GM18499 (cell line): ENCODE measurements around the gene DPY19L1.
"Not testable (repeated sequence)": the region's sequence is repeated elsewhere in the genome, so short reads cannot be mapped to it uniquely, and the experiment has no call there.

ENCODE experiments used
- ATAC-seq: cut with Tn5 transposase; IDR thresholded peaks from one replicate; pipeline ENCODE4 v1.9.1; 2021; ENCODE audit warnings: moderate number of reproducible peaks; ENCODE audit not compliant: insufficient read depth, unreplicated experiment

Gene DPY19L1

GRCh38 chr7:35037211-35037525 lies at the start of gene DPY19L1:
Gene DPY19L1, minus strand, starts transcription at chr7:35037485. Its CDS starts 91 bp downstream, at chr7:35037394.
- peak; percentile 10 for ATAC-seq

- not testable (repeated sequence) for ATAC-seq
Observed at GRCh38 chr7:35079517-35079916, 42.2 kb upstream of the DPY19L1 start.

GRCh38 chr7:35074008-35074407 lies 36.7 kb upstream of the DPY19L1 start:
- not testable (repeated sequence) for ATAC-seq

- peak; percentile 60 for ATAC-seq
Observed at GRCh38 chr7:35072950-35073827, 35.9 kb upstream of the DPY19L1 start.

GRCh38 chr7:35069084-35069483 lies 31.8 kb upstream of the DPY19L1 start:
- ATAC-seq = not testable (repeated sequence)

- ATAC-seq = not testable (repeated sequence)
Observed at GRCh38 chr7:35065382-35065781, 28.1 kb upstream of the DPY19L1 start.

GRCh38 chr7:35058571-35058970 lies 21.3 kb upstream of the DPY19L1 start:
- ATAC-seq = not testable (repeated sequence)

GRCh38 chr7:35057505-35058451 lies 20.5 kb upstream of the DPY19L1 start:
- not testable (repeated sequence) for ATAC-seq

GRCh38 chr7:35055733-35056132 lies 18.4 kb upstream of the DPY19L1 start:
- ATAC-seq = not testable (repeated sequence)

GRCh38 chr7:35053488-35054175 lies 16.3 kb upstream of the DPY19L1 start:
- not testable (repeated sequence) for ATAC-seq

- not testable (repeated sequence) for ATAC-seq
Observed at GRCh38 chr7:35048390-35048789, 11.1 kb upstream of the DPY19L1 start.

- not testable (repeated sequence) for ATAC-seq
Observed at GRCh38 chr7:35047912-35048305, 10.6 kb upstream of the DPY19L1 start.

- not testable (repeated sequence) for ATAC-seq
Observed at GRCh38 chr7:35047263-35047911, 10.1 kb upstream of the DPY19L1 start.

GRCh38 chr7:35043301-35043700 lies 6.0 kb upstream of the DPY19L1 start:
- ATAC-seq = not testable (repeated sequence)

GRCh38 chr7:35040906-35041305 lies 3.6 kb upstream of the DPY19L1 start:
- no peak for ATAC-seq

GRCh38 chr7:35039343-35039742 lies 2.1 kb upstream of the DPY19L1 start:
- no peak for ATAC-seq

GRCh38 chr7:35038354-35038753 lies 1.1 kb upstream of the DPY19L1 start:
- ATAC-seq = no peak

- ATAC-seq = peak; percentile 57
Observed at GRCh38 chr7:35037526-35038341, 449 bp upstream of the DPY19L1 start.
